ENCODE data around the gene NPAS2.

NPAS2 gene

GRCh38 chr2:100820523-100821254, 750 bp downstream of the NPAS2 start:
- in situ Hi-C loops (cut with HindIII; ENCODE audit: low sequenced_read_pairs) = no loop called here

GRCh38 chr2:100821255-100821910, 1.4 kb downstream of the NPAS2 start:
- in situ Hi-C loops (cut with HindIII; ENCODE audit: low sequenced_read_pairs) = no loop called here

- in situ Hi-C loops (cut with HindIII; ENCODE audit: low sequenced_read_pairs) = no loop called here
These were observed 1.9 kb downstream of the NPAS2 start for GRCh38 chr2:100821911-100822265.

GRCh38 chr2:100822587-100823248, 2.8 kb downstream of the NPAS2 start:
- in situ Hi-C loops (cut with HindIII; ENCODE audit: low sequenced_read_pairs) = no loop called here

GRCh38 chr2:100823665-100824438, 3.9 kb downstream of the NPAS2 start:
- in situ Hi-C loops (cut with HindIII; ENCODE audit: low sequenced_read_pairs) = no loop called here

GRCh38 chr2:100824842-100825241, 4.9 kb downstream of the NPAS2 start:
- in situ Hi-C loops (cut with HindIII; ENCODE audit: low sequenced_read_pairs) = no loop called here

- in situ Hi-C loops (cut with HindIII; ENCODE audit: low sequenced_read_pairs) = no loop called here
These were observed 6.6 kb downstream of the NPAS2 start for GRCh38 chr2:100826494-100826893.

GRCh38 chr2:100831158-100831750, 11.3 kb downstream of the NPAS2 start:
- in situ Hi-C loops (cut with HindIII; ENCODE audit: low sequenced_read_pairs) = no loop called here

GRCh38 chr2:100831831-100832230, 11.9 kb downstream of the NPAS2 start:
- in situ Hi-C loops (cut with HindIII; ENCODE audit: low sequenced_read_pairs) = no loop called here

GRCh38 chr2:100832885-100833284, 12.9 kb downstream of the NPAS2 start:
- in situ Hi-C loops (cut with HindIII; ENCODE audit: low sequenced_read_pairs) = no loop called here

GRCh38 chr2:100833331-100833730, 13.4 kb downstream of the NPAS2 start:
- in situ Hi-C loops (cut with HindIII; ENCODE audit: low sequenced_read_pairs) = no loop called here

GRCh38 chr2:100834221-100834620, 14.3 kb downstream of the NPAS2 start:
- in situ Hi-C loops (cut with HindIII; ENCODE audit: low sequenced_read_pairs) = no loop called here

GRCh38 chr2:100835006-100835659, 15.2 kb downstream of the NPAS2 start:
- in situ Hi-C loops (cut with HindIII; ENCODE audit: low sequenced_read_pairs) = no loop called here

GRCh38 chr2:100840519-100840918, 20.6 kb downstream of the NPAS2 start:
- in situ Hi-C loops (cut with HindIII; ENCODE audit: low sequenced_read_pairs) = no loop called here

- in situ Hi-C loops (cut with HindIII; ENCODE audit: low sequenced_read_pairs) = no loop called here
These were observed 22.4 kb downstream of the NPAS2 start for GRCh38 chr2:100842241-100842922.

- in situ Hi-C loops (cut with HindIII; ENCODE audit: low sequenced_read_pairs) = no loop called here
These were observed 24.6 kb downstream of the NPAS2 start for GRCh38 chr2:100844514-100844913.

- in situ Hi-C loops (cut with HindIII; ENCODE audit: low sequenced_read_pairs) = no loop called here
These were observed 25.4 kb downstream of the NPAS2 start for GRCh38 chr2:100845141-100845991.

- in situ Hi-C loops (cut with HindIII; ENCODE audit: low sequenced_read_pairs) = no loop called here
These were observed 26.8 kb downstream of the NPAS2 start for GRCh38 chr2:100846716-100847115.

GRCh38 chr2:100852447-100852846, 32.5 kb downstream of the NPAS2 start:
- in situ Hi-C loops (cut with HindIII; ENCODE audit: low sequenced_read_pairs) = no loop called here
